HEK293 (cell line): ENCODE data around the gene MRO.

Experiments used
- CTCF ChIP-seq: fragments of 450-650 bp; formaldehyde crosslinking; IDR thresholded peaks from 2 replicates; pipeline ENCODE4 v1.5.1; 2016; ENCODE audit warnings: missing biosample characterization, missing genetic modification characterization
- HOXA7 ChIP-seq: sonication (generic); formaldehyde crosslinking; IDR thresholded peaks from 2 replicates; pipeline ENCODE4 v1.8.1; 2022; ENCODE audit warnings: missing genetic modification reagents, borderline replicate concordance
- REST ChIP-seq: fragments of 450-650 bp; formaldehyde crosslinking; IDR thresholded peaks from 2 replicates; pipeline ENCODE4 v1.5.1; 2016; ENCODE audit warnings: missing biosample characterization, missing genetic modification characterization
- ZBTB21 ChIP-seq: fragments of 450-650 bp; formaldehyde crosslinking; IDR thresholded peaks from 2 replicates; pipeline ENCODE4 v1.5.1; 2017; ENCODE audit warnings: missing biosample characterization, missing genetic modification characterization
- ZBTB8A ChIP-seq: fragments of 450-650 bp; formaldehyde crosslinking; IDR thresholded peaks from 2 replicates; pipeline ENCODE4 v1.5.1; 2016; ENCODE audit warnings: missing biosample characterization, missing genetic modification characterization
- ZFP37 ChIP-seq: fragments of 450-650 bp; formaldehyde crosslinking; IDR thresholded peaks from 2 replicates; pipeline ENCODE4 v1.5.1; 2016; ENCODE audit warnings: missing biosample characterization, missing genetic modification characterization
- ZNF16 ChIP-seq: fragments of 450-650 bp; formaldehyde crosslinking; IDR thresholded peaks from 2 replicates; pipeline ENCODE4 v1.5.1; 2016; ENCODE audit warnings: low read depth, missing biosample characterization, missing genetic modification characterization
- ZNF202 ChIP-seq: fragments of 450-650 bp; formaldehyde crosslinking; IDR thresholded peaks from 2 replicates; pipeline ENCODE4 v1.5.1; 2016; ENCODE audit warnings: missing biosample characterization, missing genetic modification characterization, borderline replicate concordance
- ZNF274 ChIP-seq, 2 experiments: fragments of 200-500 bp in 1 of 2; fragments of 450-650 bp in 1 of 2; sonication (Bioruptor generic) in 1 of 2; formaldehyde crosslinking in 1 of 2; IDR thresholded peaks; 2 replicates each; pipeline versions ENCODE4 v1.5.1 to v1.6.1; 2014 to 2016; ENCODE audit warnings: borderline replicate concordance in 1 of 2, inconsistent platforms in 1 of 2, low read length in 1 of 2, missing biosample characterization in 1 of 2, missing genetic modification characterization in 1 of 2
- ZNF335 ChIP-seq: fragments of 450-650 bp; formaldehyde crosslinking; conservative IDR thresholded peaks from 2 replicates; pipeline ENCODE4 v1.5.1; 2016; ENCODE audit warnings: missing biosample characterization, missing genetic modification characterization
- ZNF423 ChIP-seq: fragments of 450-650 bp; formaldehyde crosslinking; IDR thresholded peaks from 2 replicates; pipeline ENCODE4 v1.5.1; 2016; ENCODE audit warnings: missing biosample characterization, missing genetic modification characterization
- ZNF596 ChIP-seq: fragments of 450-650 bp; IDR thresholded peaks from 2 replicates; pipeline ENCODE4 v1.5.0; 2018; ENCODE audit warnings: missing biosample characterization, mild to moderate bottlenecking, missing genetic modification characterization, moderate library complexity
- ZNF692 ChIP-seq: fragments of 450-650 bp; formaldehyde crosslinking; IDR thresholded peaks from 2 replicates; pipeline ENCODE4 v1.5.1; 2016; ENCODE audit warnings: missing biosample characterization, missing genetic modification characterization

- TF ChIP-seq ZNF423 (no peak), ZBTB21 (tag by site-specific recombination) (no peak), ZNF16 (tag by site-specific recombination) (no peak), ZNF274 (IDR thresholded peaks at IDR 0.05; ENCODE audit: low read length) (no peak), ZNF274 (tag by site-specific recombination; IDR thresholded peaks at IDR 0.05; ENCODE audit: borderline replicate concordance) (no peak), CTCF (no peak), ZNF692 (tag by site-specific recombination) (no peak), HOXA7 (no peak), ZFP37 (tag by site-specific recombination) (no peak), ZNF335 (tag by site-specific recombination) (no peak), ZNF596 (tag by site-specific recombination) (no peak), REST (tag by site-specific recombination) (no peak), ZNF202 (tag by site-specific recombination) (no peak), ZBTB8A (no peak)
These were observed 28.3 kb upstream of the MRO start for GRCh38 chr18:50848061-50848551.
